ENCODE data around the gene NUP188.
A peak's percentile ranks its signal among the peaks of the same experiment; 100 is the strongest.

NUP188 gene

GRCh38 chr9:129007035-129007765, 59.7 kb downstream of the NUP188 start:
- no peak for DNase-seq (ENCODE audit: low spot score)

GRCh38 chr9:129007766-129008468, 60.4 kb downstream of the NUP188 start:
- no peak for DNase-seq (ENCODE audit: low spot score)

GRCh38 chr9:129008469-129008965, 61.0 kb downstream of the NUP188 start:
- no peak for DNase-seq (ENCODE audit: low spot score)

- DNase-seq (ENCODE audit: low spot score) = no peak
Observed at GRCh38 chr9:129008986-129009583, 61.6 kb downstream of the NUP188 start.

GRCh38 chr9:129009584-129010141, 62.2 kb downstream of the NUP188 start:
- no peak for DNase-seq (ENCODE audit: low spot score)

- no peak for DNase-seq (ENCODE audit: low spot score)
Observed at GRCh38 chr9:129010267-129010975, 62.9 kb downstream of the NUP188 start.

- DNase-seq (ENCODE audit: low spot score) = no peak
Observed at GRCh38 chr9:129011170-129011569, 63.7 kb downstream of the NUP188 start.

DNA sequence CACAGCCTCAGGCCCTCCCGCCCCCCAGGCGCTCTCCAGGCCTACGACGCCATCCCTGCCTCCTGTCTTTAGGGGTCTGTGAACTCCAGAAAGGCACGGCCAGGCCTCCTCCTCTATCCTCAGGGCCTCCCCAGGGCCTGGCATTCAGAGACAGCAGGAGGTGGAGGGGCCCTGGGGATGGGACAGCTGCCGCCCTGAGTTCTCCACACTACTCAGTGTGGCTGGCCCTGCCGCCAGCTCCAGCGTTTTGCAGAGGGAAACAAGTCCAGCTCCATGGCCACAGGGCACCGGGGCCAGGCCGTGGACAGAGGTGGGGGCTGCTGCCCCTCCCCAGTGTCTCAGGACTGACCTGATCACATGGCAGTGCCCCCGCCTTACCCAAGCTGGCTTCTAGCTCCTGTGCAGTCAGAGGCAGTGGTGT, 64.3 kb downstream of the NUP188 start:
- no peak for DNase-seq (ENCODE audit: low spot score)

GRCh38 chr9:129012343-129012742, 64.8 kb downstream of the NUP188 start:
- no peak for DNase-seq (ENCODE audit: low spot score)

- DNase-seq (ENCODE audit: low spot score) = no peak
Observed at GRCh38 chr9:129012893-129013448, 65.5 kb downstream of the NUP188 start.

DNA sequence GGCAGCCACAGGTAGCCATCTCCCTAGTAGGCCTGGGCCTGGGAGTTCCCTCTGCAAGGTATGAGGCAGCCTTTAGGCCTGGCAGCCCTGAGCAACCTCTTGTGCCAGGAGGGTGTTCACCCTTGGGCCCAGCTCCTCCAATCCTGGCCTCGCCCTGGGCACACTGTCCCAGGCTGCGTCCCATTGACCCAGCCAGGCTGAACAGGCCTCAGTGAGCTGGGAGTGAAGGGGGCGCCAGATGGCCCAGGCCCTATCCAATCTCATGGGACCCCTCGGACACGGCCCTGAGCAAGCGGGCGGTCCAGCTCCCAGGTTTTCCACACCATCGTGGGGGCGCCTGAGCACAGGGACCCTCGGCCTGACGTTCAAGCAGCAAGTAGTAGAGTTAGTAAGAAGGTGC, 66.2 kb downstream of the NUP188 start:
- no peak for DNase-seq (ENCODE audit: low spot score)

DNA sequence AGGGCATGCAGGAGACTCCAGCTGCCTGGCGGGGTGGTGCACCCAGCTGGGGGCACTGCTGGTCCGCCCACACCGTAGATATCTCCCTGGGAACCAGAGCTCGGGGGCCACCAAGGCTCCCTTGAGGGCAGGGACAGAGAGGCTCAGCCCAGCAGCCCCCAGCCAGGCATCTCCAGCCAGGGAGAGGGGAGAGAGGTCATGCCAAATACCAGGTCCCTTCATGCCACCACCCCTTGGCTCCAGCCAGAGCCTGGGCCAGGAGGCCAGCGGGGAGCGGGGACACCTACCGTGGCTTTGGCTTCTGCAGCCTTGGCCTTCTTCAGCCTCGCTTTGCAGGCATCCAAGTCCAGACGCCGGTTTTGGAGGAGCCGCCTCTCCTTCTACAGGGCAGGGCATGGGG, 66.6 kb downstream of the NUP188 start:
- DNase-seq (ENCODE audit: low spot score) = no peak

DNA sequence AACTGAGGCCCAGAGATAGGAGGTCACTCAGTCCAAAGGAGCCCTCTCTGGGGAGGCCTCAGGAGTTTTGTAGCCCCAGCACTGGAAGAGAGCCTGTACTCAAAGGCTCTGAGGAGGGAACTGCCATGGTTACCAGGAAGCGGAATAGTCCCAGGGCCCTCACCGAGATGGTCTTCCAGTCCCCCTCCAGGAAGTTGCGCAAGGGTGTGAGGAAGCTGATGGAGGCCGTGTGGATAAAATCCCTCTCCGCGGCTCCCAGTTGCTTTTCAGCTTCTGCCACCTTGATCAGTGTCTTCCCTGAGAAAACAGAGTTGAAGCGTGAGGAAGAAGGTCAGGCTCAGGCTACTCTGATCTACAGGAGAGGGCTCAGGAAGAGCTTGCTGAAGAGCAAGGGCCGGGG, 67.1 kb downstream of the NUP188 start:
- DNase-seq (ENCODE audit: low spot score) = no peak

DNA sequence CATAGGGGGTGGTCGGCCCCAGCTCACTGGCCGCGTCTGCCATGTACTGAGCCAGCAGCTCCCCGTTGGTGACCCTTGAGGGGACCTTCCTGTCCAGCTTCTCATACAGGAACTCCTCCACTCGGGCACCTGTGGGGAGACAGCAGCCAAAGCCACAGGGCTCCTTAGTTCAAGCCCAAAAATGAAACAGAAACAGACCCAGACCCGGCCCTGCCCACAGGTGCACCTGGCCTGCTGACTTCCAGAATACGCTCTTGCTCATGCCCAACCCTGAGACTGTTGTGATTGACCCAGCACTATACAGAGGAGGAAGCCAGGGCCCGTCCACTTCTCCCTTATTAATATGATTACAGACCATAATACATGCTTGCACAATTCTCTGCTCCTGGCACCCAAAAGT, 73.6 kb downstream of the NUP188 start:
- no peak for DNase-seq (ENCODE audit: low spot score)

- no peak for DNase-seq (ENCODE audit: low spot score)
Observed at GRCh38 chr9:129022037-129022436, 74.5 kb downstream of the NUP188 start.

- no peak for DNase-seq (ENCODE audit: low spot score)
Observed at GRCh38 chr9:129023036-129023907, 75.8 kb downstream of the NUP188 start.

- DNase-seq (ENCODE audit: low spot score) = no peak
Observed at GRCh38 chr9:129023908-129024233, 76.4 kb downstream of the NUP188 start.

DNA sequence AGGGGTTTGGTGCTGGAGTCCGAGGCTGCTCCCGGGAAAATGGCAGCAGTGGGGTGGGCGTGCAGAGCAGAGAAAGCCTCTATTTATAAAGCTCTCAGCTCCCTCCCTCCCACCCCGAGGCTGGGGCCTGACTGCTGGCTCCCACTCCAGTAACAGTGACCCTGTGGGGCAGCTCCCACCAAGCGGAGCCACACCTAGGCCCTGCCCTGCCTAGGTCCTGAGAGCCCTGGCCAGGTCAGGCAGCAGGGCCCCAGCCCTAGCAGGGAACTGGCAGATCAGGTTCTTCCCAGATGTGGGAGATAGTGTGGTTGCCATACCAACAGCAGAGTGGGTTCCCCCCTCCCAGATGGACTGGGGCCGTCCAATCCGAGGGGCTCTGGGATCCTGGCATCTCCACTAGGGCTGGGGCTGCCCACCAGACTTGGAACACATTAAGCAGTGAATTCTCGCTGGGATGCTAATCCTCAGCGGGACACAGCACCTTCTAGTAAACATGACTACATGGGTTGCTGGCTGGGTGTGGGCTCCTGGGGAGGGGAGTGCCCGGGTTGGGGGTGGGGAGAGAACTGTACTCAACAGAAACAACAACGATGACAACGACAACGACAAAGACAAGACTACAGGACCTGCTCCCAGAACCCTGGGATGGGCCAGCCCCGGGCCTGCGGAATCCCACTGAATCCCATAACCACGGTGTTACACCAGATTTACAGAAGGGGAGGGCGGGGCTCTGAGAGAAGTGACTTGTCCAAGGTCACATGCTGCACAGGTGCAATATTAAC, 79.1 kb downstream of the NUP188 start:
- DNase-seq (ENCODE audit: low spot score) = no peak

DNA sequence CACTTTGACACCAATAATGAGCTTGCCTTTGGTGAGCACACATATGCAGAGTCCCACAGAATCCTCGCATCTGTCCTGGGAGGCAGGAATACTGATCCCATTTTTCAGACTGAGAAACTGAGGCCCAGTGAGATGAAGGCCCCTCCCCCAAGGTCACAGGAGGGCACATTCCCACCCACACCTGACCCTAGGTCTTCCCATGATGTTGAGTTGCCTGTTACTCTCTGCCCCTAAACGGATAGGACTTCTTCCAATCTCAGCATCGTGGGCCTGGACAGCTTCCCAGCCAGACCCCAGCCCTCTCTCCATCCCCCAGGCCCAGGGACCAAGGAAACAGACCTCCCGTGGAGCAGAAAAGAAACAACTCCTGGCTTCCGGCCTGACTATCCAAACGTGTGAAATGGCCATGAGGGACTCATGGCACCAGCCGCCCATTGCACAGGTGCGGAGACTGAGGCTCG, 79.8 kb downstream of the NUP188 start:
- DNase-seq (ENCODE audit: low spot score) = no peak

DNA sequence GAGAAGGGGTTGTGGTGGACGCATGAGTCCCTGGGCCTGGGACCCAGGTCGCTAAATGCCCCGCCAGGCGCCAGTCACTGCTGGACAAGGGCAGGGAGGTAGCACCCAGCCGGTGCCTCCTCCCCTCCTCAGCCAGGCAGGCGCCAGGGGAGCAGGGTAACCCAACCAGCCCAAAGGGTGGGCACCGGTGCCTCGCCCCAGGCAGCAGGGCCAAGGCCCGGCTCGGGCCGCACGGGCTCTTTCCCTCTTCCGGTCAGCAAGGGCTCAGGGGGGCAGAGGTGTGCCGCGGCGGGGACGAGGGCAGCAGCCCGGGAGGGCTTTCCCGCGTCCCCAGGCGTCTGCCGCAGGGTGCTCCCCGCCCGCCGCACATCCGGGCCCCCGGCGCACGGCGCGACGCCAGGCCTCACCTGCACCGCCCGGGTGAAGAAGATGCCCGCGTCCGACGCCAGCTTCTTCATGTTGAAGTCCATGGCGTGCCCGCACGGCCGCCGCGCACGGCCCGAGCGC, 80.2 kb downstream of the NUP188 start:
- peak; percentile 71 for DNase-seq (ENCODE audit: low spot score)

Measured in CD4-positive, alpha-beta T cell treated with Interleukin-2 at 100 ng/mL for 4 hours (primary cell).